HFFc6 (cell line): ENCODE results near the gene SUCLG2. TPM values are rescaled to one million over a fixed set of nuclear protein-coding genes. Genes with fewer than 3 reads are reported as not detected.

ENCODE experiments used
- DNase-seq: peaks from one replicate; pipeline ENCODE4 v3.0.0-alpha.2; 2018
- H3K27ac Mint-ChIP-seq: 2 replicates; pipeline ENCODE4 v1.8.0; 2020; ENCODE audit warnings: mild to moderate bottlenecking, mixed read lengths
- H3K27me3 Mint-ChIP-seq: 2 replicates; pipeline ENCODE4 v1.8.0; 2021; ENCODE audit warnings: mild to moderate bottlenecking, moderate library complexity, mixed read lengths; ENCODE audit not compliant: insufficient read depth
- H3K36me3 Mint-ChIP-seq: 2 replicates; pipeline ENCODE4 v1.8.0; 2021; ENCODE audit warnings: low read depth, mixed read lengths
- H3K4me1 Mint-ChIP-seq: 2 replicates; pipeline ENCODE4 v1.8.0; 2020; ENCODE audit warnings: low read depth, mixed read lengths
- H3K4me3 Mint-ChIP-seq: 2 replicates; pipeline ENCODE4 v1.8.0; 2020; ENCODE audit warnings: mild to moderate bottlenecking, moderate library complexity, mixed read lengths
- H3K9me3 Mint-ChIP-seq: 2 replicates; pipeline ENCODE4 v1.8.0; 2020; ENCODE audit warnings: mild to moderate bottlenecking, mixed read lengths
- total RNA-seq, 6 experiments: library from RNA; stranded (reverse); fragmentation: NEBNext Ultra II Directional; extraction: Animal tissue kit (Norgen Biotek cat#: 25700); gene quantifications; 2 replicates in 1 of 6; 3 replicates in 5 of 6; pipeline ENCODE4 v1.2.3, GENCODE V29; 2021
- TF ChIP-seq, protein P1 (sequence below): fragments of 200-600 bp; sonication (generic); IDR thresholded peaks from 2 replicates; pipeline ENCODE4 v1.5.0; 2021; ENCODE audit warnings: antibody characterized with exemption, mild to moderate bottlenecking

SUCLG2 gene
- total RNA-seq, 6 experiments from 2014 or later, result 50.2 to 81.4 (median 75.2) TPM

DNA sequence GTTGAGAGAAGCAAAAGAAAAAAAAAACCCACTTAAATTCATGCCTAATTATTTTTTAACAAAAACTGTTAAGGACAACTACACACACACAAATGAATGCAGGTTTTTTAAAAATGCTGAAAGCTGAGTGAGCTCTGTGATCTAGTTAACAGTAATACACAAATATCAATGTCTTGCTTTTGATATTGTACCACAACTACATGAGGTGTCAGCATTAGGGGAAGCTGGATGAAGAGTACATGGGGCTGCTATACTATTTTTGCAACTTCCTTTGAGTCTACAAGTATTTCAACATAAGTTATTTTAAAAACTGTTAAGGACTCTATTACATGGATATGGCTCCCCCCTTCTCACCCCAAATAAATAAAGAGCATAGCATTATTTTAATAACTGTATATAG, 44.7 kb downstream of the SUCLG2 start:
- peak overlapping the region; percentile 93 for H3K27ac Mint-ChIP-seq
- no peaks in the 10 kb centered on the region for H3K9me3 Mint-ChIP-seq
- TF ChIP-seq, protein P1, sequence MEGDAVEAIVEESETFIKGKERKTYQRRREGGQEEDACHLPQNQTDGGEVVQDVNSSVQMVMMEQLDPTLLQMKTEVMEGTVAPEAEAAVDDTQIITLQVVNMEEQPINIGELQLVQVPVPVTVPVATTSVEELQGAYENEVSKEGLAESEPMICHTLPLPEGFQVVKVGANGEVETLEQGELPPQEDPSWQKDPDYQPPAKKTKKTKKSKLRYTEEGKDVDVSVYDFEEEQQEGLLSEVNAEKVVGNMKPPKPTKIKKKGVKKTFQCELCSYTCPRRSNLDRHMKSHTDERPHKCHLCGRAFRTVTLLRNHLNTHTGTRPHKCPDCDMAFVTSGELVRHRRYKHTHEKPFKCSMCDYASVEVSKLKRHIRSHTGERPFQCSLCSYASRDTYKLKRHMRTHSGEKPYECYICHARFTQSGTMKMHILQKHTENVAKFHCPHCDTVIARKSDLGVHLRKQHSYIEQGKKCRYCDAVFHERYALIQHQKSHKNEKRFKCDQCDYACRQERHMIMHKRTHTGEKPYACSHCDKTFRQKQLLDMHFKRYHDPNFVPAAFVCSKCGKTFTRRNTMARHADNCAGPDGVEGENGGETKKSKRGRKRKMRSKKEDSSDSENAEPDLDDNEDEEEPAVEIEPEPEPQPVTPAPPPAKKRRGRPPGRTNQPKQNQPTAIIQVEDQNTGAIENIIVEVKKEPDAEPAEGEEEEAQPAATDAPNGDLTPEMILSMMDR, result no peak
- H3K36me3 Mint-ChIP-seq, result peaks cover 48% of the 10 kb centered on the region
- H3K4me3 Mint-ChIP-seq, result no peak overlapping the region
- peaks cover 41% of the 10 kb centered on the region for H3K4me1 Mint-ChIP-seq
- H3K27me3 Mint-ChIP-seq, result peaks cover 2% of the 10 kb centered on the region; the same call in 1 of the 2 replicates
- DNase-seq, result no peak

DNA sequence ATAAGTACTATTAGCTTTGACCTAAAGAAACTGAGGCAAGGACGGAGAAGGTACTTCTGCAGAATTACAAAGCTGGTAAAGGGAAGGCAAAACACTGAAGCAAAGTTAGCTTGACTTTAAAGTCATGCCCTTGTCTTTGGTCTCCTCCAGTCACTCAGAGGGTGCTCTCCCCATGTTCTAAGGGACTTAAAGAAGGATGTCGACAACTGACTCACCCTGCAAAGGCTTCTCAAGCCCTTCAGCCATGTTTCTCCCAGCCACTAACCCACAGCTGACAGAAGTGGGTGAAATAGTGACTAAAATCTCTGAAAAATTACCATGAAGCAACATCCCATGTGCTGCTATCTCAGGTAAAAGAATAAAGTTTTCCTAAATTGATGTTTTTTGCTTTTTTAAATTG, 46.4 kb downstream of the SUCLG2 start:
- H3K36me3 Mint-ChIP-seq, result peaks cover 44% of the 10 kb centered on the region
- H3K4me1 Mint-ChIP-seq, result peaks cover 52% of the 10 kb centered on the region
- TF ChIP-seq, protein P1, result no peak
- H3K27me3 Mint-ChIP-seq, result no peaks in the 10 kb centered on the region; the same call in 1 of the 2 replicates
- no peak for DNase-seq
- no peak overlapping the region for H3K4me3 Mint-ChIP-seq
- H3K9me3 Mint-ChIP-seq, result no peaks in the 10 kb centered on the region
- no peak overlapping the region for H3K27ac Mint-ChIP-seq

DNA sequence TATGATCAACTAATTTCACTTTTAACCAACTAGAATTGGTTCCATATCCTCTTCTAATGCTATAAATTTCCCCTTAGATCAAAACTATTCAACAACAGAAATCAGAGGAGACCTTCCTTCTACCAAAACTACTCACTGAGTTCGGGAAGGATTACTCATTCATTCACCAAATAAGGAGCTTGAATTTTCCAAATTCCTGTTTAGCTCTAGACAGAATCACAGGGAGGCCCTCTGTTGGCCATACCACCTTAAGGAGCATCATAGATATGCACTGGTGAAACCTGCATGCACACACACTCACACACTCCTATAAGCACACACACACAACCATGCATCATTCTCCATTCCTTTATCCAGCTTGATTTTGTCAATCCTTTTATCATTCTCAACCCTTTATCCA, 49.0 kb downstream of the SUCLG2 start:
- DNase-seq, result peak; percentile 74
- Mint-ChIP-seq H3K36me3 (peaks cover 54% of the 10 kb centered on the region), H3K4me3 (peak overlapping the region; percentile 64), H3K9me3 (no peaks in the 10 kb centered on the region), H3K27ac (peak overlapping the region; percentile 73), H3K4me1 (peaks cover 56% of the 10 kb centered on the region), H3K27me3 (peaks cover 1% of the 10 kb centered on the region; the same call in 1 of the 2 replicates)
- TF ChIP-seq, protein P1, result peak; percentile 72

GRCh38 chr3:67602816-67603215, 51.6 kb downstream of the SUCLG2 start:
- H3K9me3 Mint-ChIP-seq, result no peaks in the 10 kb centered on the region
- H3K27ac Mint-ChIP-seq, result no peak overlapping the region
- no peak overlapping the region for H3K4me3 Mint-ChIP-seq
- TF ChIP-seq, protein P1, result no peak
- peaks cover 48% of the 10 kb centered on the region for H3K36me3 Mint-ChIP-seq
- peaks cover 1% of the 10 kb centered on the region; the same call in 1 of the 2 replicates for H3K27me3 Mint-ChIP-seq
- DNase-seq, result no peak
- peaks cover 49% of the 10 kb centered on the region for H3K4me1 Mint-ChIP-seq

DNA sequence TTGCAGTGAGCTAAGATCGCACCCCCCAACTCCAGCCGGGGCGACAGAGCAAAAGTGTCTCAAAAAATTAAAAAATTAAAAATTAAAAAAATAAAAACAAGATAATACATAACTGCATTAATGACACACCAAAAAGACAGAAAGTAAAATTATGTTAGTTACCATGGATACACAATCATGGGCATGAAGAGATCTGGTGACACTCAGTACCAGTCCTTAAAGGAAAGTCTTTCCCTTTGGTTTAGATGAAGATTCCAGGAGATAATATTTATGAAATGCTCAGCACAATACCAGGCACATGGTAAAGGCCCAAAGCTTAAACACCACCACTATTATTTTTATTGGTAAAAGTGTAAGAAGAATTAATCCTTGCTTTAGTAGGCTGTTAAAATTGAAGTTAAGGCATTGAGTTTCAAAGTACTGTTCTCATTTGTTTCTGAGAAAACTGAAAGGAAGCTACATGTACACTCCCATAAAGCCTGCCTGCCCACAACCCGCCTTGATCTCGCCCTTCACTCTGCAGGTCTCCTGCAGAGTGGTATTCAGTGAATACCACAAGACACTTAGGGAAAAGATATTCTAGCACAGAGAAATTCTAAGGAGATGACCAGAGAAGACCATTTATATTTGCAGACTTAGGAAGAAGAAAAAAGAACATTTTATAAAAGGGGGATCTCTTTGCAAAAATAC, 52.3 kb downstream of the SUCLG2 start:
- Mint-ChIP-seq H3K27me3 (peaks cover 1% of the 10 kb centered on the region; the same call in 1 of the 2 replicates), H3K27ac (peak overlapping the region; percentile 38), H3K4me1 (peaks cover 49% of the 10 kb centered on the region), H3K9me3 (no peaks in the 10 kb centered on the region), H3K36me3 (peaks cover 45% of the 10 kb centered on the region), H3K4me3 (no peak overlapping the region)
- TF ChIP-seq, protein P1, result no peak
- DNase-seq, result no peak
